Measurements from ENCODE around the gene DDX19B.

DNA sequence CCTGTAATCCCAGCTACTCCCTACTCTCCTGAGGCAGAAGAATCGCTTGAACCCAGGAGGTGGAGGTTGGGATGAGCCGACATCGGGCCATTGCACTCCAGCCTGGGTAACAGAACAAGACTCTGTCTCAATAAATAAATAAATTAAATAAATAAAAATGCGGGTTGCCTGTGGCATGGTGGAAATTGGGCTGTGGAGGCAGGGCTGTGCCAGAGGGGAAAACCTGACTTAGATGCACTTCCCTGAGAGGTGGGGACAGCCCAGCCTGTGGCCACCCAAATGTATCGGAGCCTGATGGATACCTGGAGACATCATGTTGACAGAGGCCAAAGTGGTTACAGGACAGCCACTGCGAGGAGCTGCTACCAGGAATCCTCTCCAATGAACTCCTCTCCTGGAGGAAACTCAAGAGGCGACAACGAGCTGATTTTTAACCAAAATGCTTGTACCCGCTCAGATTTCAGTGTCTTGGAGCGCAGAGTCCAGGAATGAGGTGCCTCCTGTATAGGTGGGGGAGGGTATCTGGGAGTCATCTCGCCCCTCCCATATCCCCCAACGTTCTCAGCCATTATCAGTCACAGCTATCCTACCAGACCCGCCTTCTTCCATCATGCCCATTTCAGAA, 80.0 kb downstream of the DDX19B start:
- TF ChIP-seq USF1 (IDR thresholded peaks at IDR 0.05) (no peak), FOXM1 (IDR thresholded peaks at IDR 0.05; ENCODE audit: borderline replicate concordance, low read depth) (no peak), REST (IDR thresholded peaks at IDR 0.05; ENCODE audit: low read depth) (no peak), YY1 (IDR thresholded peaks at IDR 0.05; ENCODE audit: low read depth) (no peak), CREB1 (IDR thresholded peaks at IDR 0.05; ENCODE audit: low read depth) (no peak), RAD21 (IDR thresholded peaks at IDR 0.05; ENCODE audit: low read depth) (no peak)
- TF ChIP-seq, protein P1, sequence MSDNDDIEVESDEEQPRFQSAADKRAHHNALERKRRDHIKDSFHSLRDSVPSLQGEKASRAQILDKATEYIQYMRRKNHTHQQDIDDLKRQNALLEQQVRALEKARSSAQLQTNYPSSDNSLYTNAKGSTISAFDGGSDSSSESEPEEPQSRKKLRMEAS (IDR thresholded peaks at IDR 0.05), result no peak
